A673 (cell line): ENCODE measurements around the gene ARSG. TPM values are rescaled to one million over a fixed set of nuclear protein-coding genes. Genes with fewer than 3 reads are reported as not detected.

Experiments
- BruUV-seq: library from RNA; stranded (reverse); fragments of 400-500 nt; replicated peaks from 2 replicates; lab custom pipeline; 2021; lab: Mats Ljungman, UMichigan
- CTCF ChIA-PET: fragments of 300-600 bp; sonication (Branson Sonifier 250); formaldehyde crosslinking; loops from one replicate; lab custom pipeline; 2022; ENCODE audit warnings: antibody characterized with exemption; lab: Charles Lee
- POLR2A ChIA-PET: fragments of 300-600 bp; sonication (Branson Sonifier 250); formaldehyde crosslinking; loops from one replicate; lab custom pipeline; 2022; ENCODE audit warnings: antibody characterized with exemption; ENCODE audit not compliant: low non-redundant PET; lab: Charles Lee
- DNase-seq: peaks from one replicate; pipeline ENCODE4 v3.0.0-alpha.2; 2015; ENCODE audit warnings: low spot score
- H3K27ac ChIP-seq: fragments of 200-600 bp; sonication (generic); 2 replicates; pipeline ENCODE4 v1.5.1; 2016; ENCODE audit warnings: mixed run types, low read depth, mild to moderate bottlenecking, mixed read lengths, antibody characterized with exemption, low read length; ENCODE audit not compliant: poor library complexity, severe bottlenecking
- H3K27me3 ChIP-seq: fragments of 200-600 bp; sonication (generic); replicated peaks from 2 replicates; pipeline ENCODE4 v1.6.1; 2017; ENCODE audit warnings: mixed run types, low read depth, mild to moderate bottlenecking, mixed read lengths, antibody characterized with exemption, low read length; ENCODE audit not compliant: insufficient read depth, poor library complexity
- H3K36me3 ChIP-seq: fragments of 200-600 bp; sonication (generic); 2 replicates; pipeline ENCODE4 v1.6.1; 2016; ENCODE audit warnings: mixed run types, mild to moderate bottlenecking, mixed read lengths, antibody characterized with exemption, low read length; ENCODE audit not compliant: insufficient read depth, poor library complexity, severe bottlenecking
- H3K4me1 ChIP-seq: fragments of 200-600 bp; sonication (generic); 2 replicates; pipeline ENCODE4 v1.6.1; 2017; ENCODE audit warnings: mixed run types, mild to moderate bottlenecking, mixed read lengths, antibody characterized with exemption, low read length; ENCODE audit not compliant: insufficient read depth, poor library complexity, severe bottlenecking
- H3K4me3 ChIP-seq: fragments of 200-600 bp; sonication (generic); 2 replicates; pipeline ENCODE4 v1.5.1; 2016; ENCODE audit warnings: low read depth, mixed run types, mild to moderate bottlenecking, mixed read lengths, low read length; ENCODE audit not compliant: poor library complexity, severe bottlenecking
- H3K9me3 ChIP-seq: fragments of 200-600 bp; sonication (generic); 2 replicates; pipeline ENCODE4 v1.6.1; 2016; ENCODE audit warnings: mixed run types, low read depth, mild to moderate bottlenecking, mixed read lengths, antibody characterized with exemption, low read length; ENCODE audit not compliant: poor library complexity, severe bottlenecking
- CTCF ChIP-seq: fragments of 300-800, 200-600 bp; sonication (generic); conservative IDR thresholded peaks from 2 replicates; pipeline ENCODE4 v1.5.1; 2017; ENCODE audit warnings: low read depth, mild to moderate bottlenecking, antibody characterized with exemption, low read length, moderate library complexity, mixed read lengths
- EZH2 ChIP-seq: fragments of 200-600 bp; sonication (generic); IDR thresholded peaks from 2 replicates; pipeline ENCODE4 v1.6.1; 2017; ENCODE audit warnings: borderline replicate concordance, low read depth, mild to moderate bottlenecking, mixed read lengths, antibody characterized with exemption, low read length; ENCODE audit not compliant: poor library complexity, severe bottlenecking
- intact Hi-C: fragments of 100-400 bp; cut with micrococcal nuclease; formaldehyde crosslinking; loops from one replicate; pipeline ENCODE4 v1.10.0; 2022; ENCODE audit not compliant: unreplicated experiment
- total RNA-seq: library from RNA; stranded (reverse); gene quantifications from 2 replicates; pipeline ENCODE4 v1.2.3, GENCODE V29; 2021

The ARSG gene
- total RNA-seq, 1 experiment from 2014 or later = 1.0 TPM

- ChIA-PET CTCF (interaction anchor here (0.5 kb wide), 1 partner anchor 165 kb away, joined by 5 read pairs; no protein-coding TSS in a partner anchor), POLR2A (no interaction called here)
- no peak overlapping the region for H3K27ac ChIP-seq
- H3K36me3 ChIP-seq = no peaks in the 10 kb centered on the region
- H3K9me3 ChIP-seq = no peaks in the 10 kb centered on the region
- intact Hi-C loops = no loop called here
- no peak for DNase-seq
- no TSS peak for BruUV-seq
- no peaks in the 10 kb centered on the region for H3K4me1 ChIP-seq
- no peaks in the 10 kb centered on the region for H3K27me3 ChIP-seq
- no peak overlapping the region for H3K4me3 ChIP-seq
- TF ChIP-seq CTCF = no peak
- no peak for TF ChIP-seq EZH2
Measured at GRCh38 chr17:68301438-68301959, 10.2 kb downstream of the ARSG start.

DNA sequence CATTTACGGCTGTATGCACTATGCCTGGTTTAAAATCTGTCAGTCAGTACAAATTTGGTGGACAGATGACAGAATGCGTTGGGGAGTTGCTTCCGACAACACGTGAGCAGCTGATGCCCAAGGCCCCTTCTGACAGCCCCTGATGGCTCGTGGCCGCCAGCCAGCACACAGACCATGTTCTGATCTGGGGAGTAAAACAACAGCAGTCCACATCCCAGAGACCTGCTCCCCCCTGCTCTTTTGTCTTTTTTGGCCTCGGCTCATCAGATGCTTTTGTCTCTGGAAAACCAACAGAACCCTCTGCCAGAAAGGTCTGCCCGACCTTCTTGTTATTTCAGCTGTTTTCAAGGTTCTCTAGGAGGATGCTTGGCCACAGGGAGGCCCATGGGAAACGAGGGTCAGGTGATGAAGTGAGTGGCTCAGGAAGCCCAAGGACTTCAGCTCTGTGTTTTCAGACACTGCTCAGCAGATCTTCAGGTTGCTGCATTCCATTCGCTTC lies 10.8 kb downstream of the ARSG start:
- no peaks in the 10 kb centered on the region for H3K9me3 ChIP-seq
- H3K36me3 ChIP-seq = no peaks in the 10 kb centered on the region
- BruUV-seq = no TSS peak
- DNase-seq = no peak
- CTCF ChIA-PET = no interaction called here
- H3K27ac ChIP-seq = no peak overlapping the region
- no peak for TF ChIP-seq EZH2
- no peaks in the 10 kb centered on the region for H3K27me3 ChIP-seq
- H3K4me1 ChIP-seq = no peaks in the 10 kb centered on the region
- POLR2A ChIA-PET = no interaction called here
- no peak overlapping the region for H3K4me3 ChIP-seq
- intact Hi-C loops = no loop called here

- Histone ChIP-seq H3K9me3 (no peaks in the 10 kb centered on the region), H3K36me3 (no peaks in the 10 kb centered on the region), H3K4me3 (no peak overlapping the region), H3K27me3 (no peaks in the 10 kb centered on the region), H3K27ac (no peak overlapping the region), H3K4me1 (no peaks in the 10 kb centered on the region)
- POLR2A ChIA-PET = no interaction called here
- intact Hi-C loops = no loop called here
- BruUV-seq = no TSS peak
- CTCF ChIA-PET = no interaction called here
- TF ChIP-seq CTCF (no peak), EZH2 (no peak)
- no peak for DNase-seq
Measured at GRCh38 chr17:68302666-68303065, 11.4 kb downstream of the ARSG start.

- no peaks in the 10 kb centered on the region for H3K27me3 ChIP-seq
- intact Hi-C loops = no loop called here
- POLR2A ChIA-PET = no interaction called here
- no TSS peak for BruUV-seq
- H3K27ac ChIP-seq = no peak overlapping the region
- no peaks in the 10 kb centered on the region for H3K4me1 ChIP-seq
- no peak for TF ChIP-seq CTCF
- TF ChIP-seq EZH2 = no peak
- DNase-seq = no peak
- CTCF ChIA-PET = no interaction called here
- H3K36me3 ChIP-seq = no peaks in the 10 kb centered on the region
- H3K4me3 ChIP-seq = no peak overlapping the region
- no peaks in the 10 kb centered on the region for H3K9me3 ChIP-seq
Measured at GRCh38 chr17:68304706-68305105, 13.4 kb downstream of the ARSG start.
